T47D (cell line): ENCODE data around the gene ELSPBP1.
"Not testable (repeated sequence)": the region's sequence is repeated elsewhere in the genome, so short reads cannot be mapped to it uniquely, and the experiment has no call there.

Experiments
- DNase-seq, 2 experiments: peaks; one replicate each; pipeline versions ENCODE4 v3.0.0 to v3.0.0-alpha.2; 2011 to 2012; ENCODE audit warnings: low read depth in 1 of 2, low spot score in 1 of 2
- JUND ChIP-seq: IDR thresholded peaks from 2 replicates; pipeline ENCODE4 v1.6.1; 2012; ENCODE audit warnings: low read depth
- in situ Hi-C: cut with HindIII; loops from 2 replicates; pipeline ENCODE4 v1.10.0; 2016; ENCODE audit warnings: low sequenced_read_pairs, low pct_unique_long_range_greater_than_20kb

The ELSPBP1 gene

DNA sequence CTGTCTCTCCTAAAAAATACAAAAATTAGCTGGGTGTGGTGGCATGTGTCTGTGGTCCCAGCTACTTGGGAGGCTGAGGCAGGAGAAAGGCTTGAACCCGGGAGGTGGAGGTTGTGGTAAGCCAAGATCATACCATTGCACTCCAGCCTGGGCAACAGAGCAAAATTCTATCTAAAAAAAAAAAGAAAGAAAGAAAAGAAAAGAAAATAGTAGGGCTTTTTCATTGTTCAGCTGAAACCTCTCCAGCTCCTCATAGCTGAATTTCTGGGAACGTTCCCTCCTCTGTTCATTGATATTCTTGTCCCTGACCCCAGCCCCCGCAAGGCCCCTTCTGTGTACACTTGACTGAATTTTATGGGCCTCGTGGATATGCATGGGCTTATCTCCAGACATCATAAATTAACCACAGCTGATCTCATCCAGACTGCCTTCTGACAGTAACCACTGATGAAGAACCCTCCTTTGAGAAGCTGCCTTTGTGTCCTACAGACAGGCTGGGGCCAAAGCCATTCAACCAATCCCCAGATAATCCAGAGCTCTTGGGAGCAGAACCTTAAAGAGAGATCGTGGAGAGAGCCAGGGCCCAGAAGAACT, at the start of gene ELSPBP1:
Gene ELSPBP1, plus strand, starts transcription at position 424 of the 594 bp plus-strand sequence. CDS start 14,036 bp downstream, outside the sequence.
- no peak for TF ChIP-seq JUND
- DNase-seq = no peak
- in situ Hi-C loops = no loop called here

DNA sequence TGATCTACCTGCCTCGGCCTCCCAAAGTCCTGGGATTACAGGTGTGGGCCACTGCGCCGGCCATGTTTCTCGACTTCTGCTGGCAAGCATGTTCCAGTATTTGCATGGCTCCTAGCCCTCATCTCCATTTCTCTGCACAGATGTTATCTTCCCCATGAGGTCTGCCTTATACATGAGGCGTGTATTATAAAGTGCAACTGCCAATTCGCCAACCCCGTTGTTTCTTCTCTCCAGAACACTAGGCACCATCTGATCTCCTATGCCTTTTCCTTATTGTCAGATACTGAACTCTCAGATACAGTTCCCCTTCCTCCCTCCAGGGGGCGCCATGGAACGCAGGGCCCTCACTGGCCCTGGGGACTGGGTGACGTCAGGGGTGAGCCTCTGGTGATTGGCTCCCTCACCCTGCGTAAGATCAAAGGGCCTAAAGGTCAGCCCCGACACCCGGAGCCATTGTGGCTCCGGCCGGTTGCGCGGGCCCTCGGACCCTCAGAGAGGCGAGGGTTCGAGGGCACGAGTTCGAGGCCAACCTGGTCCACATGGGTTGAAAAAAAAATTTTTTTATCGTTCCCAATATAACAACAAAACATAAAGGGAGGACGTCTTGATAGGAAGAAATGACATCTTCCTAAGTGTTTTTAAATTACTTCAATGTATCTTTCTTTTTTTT, 44.4 kb upstream of the ELSPBP1 start:
- DNase-seq, in situ Hi-C loops: not testable (repeated sequence)

DNA sequence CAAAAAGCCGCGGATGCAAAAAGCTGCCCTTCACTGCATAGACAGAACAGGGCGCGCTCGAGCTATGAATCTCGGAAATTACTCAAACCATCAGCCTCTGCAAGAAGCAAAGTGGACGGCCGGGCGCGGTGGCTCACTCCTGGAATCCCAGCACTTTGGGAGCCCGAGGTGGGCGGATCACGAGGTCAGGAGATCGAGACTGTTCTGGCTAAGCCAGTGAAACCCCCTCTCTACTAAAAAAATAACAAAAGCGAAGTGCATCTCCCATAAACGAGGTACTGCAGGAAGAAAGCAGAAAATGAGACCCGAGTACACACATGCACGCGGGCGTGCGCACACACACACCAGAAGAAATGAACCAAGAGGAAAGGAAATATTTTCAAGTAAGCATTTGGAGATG, 42.3 kb upstream of the ELSPBP1 start:
- in situ Hi-C loops, DNase-seq: not testable (repeated sequence)

- DNase-seq, in situ Hi-C loops: not testable (repeated sequence)
These were observed 38.5 kb upstream of the ELSPBP1 start for GRCh38 chr19:47955936-47956335.

DNA sequence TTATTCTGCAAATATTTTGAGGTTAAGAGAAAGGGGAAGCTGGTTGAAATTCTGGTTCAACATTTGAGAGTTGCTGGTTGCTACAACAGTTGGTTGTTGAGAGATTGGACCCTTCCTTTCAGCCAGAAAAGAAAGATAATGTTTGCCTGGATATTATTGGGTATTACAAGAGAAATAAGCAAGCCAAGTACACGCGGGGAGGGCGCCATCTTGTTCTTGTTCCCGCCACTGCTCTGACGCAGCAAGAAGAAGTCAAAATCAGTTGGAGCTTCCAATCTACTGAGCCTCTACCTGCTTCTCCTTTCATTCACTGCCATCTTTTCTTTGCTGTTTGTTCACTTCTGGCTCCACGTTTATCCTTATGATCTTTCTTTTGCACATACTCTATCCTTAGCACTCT, 20.9 kb upstream of the ELSPBP1 start:
- no peak for DNase-seq
- in situ Hi-C loops = no loop called here
- no peak for TF ChIP-seq JUND

GRCh38 chr19:47991191-47991808, 3.1 kb upstream of the ELSPBP1 start:
- no peak for DNase-seq
- in situ Hi-C loops = no loop called here
- TF ChIP-seq JUND = no peak

DNA sequence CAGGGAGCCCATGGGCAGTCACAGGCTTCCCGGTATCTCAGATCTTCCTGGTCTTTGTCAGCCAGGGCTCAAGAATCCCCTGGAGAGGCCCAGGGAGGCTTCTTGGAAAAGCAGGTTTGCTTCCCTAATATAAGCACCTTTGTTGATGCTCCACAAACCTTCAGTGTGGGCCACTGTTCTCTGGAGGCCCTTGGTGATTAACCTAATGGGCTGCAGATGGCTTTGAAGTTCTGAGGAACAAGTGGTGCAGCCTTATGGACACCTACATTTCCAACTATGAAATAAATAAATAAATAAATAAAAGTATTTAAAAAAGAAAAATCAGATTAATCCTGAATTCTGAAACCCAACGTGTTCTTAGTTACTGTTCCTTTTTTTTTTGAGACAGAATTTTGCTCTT, 2.4 kb upstream of the ELSPBP1 start, which contains the start of gene BSPH1:
Gene BSPH1, minus strand, starts transcription at position 101 of the 400 bp plus-strand sequence. Its CDS starts 89 bp downstream, at position 12.
- no peak for TF ChIP-seq JUND
- in situ Hi-C loops = no loop called here
- DNase-seq = no peak

GRCh38 chr19:47996230-47996727, 1.8 kb downstream of the ELSPBP1 start:
- no peak for DNase-seq
- in situ Hi-C loops = no loop called here
- no peak for TF ChIP-seq JUND

DNA sequence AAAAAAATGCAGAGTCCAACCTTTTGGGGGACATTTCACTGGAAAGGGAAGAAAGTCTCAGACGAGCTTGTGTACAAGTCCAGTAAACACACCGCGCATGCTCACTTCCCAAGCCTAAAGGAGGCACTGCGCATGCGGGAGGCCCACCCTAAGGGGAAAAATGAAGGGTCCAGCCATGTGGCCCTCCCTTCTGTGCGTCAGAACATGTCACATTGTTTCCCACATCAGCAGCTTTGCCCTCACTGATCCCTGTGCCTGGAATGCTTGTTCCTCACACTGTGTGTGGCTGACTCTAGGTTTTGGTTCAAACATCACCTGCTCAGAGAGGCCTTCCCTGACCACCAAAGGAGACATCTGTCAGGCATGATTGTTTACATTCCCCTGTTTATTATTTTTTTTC, 4.4 kb downstream of the ELSPBP1 start:
- TF ChIP-seq JUND = no peak
- in situ Hi-C loops = no loop called here
- no peak for DNase-seq

DNA sequence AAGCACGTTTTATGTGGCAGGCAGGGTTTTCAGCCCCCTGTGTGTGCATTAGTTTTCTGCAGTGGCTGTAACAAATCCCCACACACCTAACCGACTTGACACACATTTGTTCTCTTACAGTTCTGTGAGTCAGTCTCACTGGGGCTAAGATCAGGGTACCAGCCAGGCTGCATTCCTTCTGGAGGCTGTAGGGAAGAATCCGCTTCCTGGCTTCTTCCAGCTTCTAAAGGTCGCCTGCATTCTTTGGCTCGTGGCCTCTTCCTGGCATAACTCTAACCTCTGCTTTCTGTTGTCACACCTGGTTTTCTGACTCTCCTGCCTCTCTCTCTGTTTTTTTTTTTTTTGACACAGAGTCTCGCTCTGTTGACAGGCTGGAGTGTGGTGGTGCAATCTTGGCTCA, 6.4 kb downstream of the ELSPBP1 start:
- peak in 1 of 2 experiments; percentile 38 for DNase-seq
- TF ChIP-seq JUND = no peak
- in situ Hi-C loops = no loop called here

GRCh38 chr19:48004236-48004635, 9.8 kb downstream of the ELSPBP1 start:
- TF ChIP-seq JUND = no peak
- no peak for DNase-seq
- in situ Hi-C loops = no loop called here

DNA sequence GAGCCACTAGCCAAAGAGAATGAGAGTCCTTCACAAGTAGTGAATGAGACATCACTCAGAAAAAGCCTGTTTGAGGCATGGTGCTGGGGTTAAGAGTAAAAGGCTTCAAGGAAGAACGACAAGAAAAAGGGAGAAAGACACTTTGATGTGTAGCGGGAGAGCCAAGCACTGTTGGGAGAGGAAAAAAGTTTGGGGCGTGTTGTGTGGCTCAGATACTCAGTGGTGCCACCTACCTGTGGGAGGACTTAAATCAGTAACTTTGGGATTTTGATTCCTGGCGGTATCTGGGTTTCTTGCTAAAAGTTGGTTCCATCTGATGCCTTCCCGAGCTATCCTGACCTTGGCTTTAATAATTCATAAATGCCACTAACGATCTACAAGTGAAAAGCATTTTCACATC, 12.3 kb downstream of the ELSPBP1 start:
- DNase-seq = peak in 1 of 2 experiments; percentile 15

More for the DNA sequence above, 12.3 kb downstream of the ELSPBP1 start:
- TF ChIP-seq JUND = no peak
- in situ Hi-C loops = no loop called here
